GM12878 (cell line): ENCODE data around the gene EDNRA. TPM values are rescaled to one million over a fixed set of nuclear protein-coding genes. Genes with fewer than 3 reads are reported as not detected.

Experiments used
- ATAC-seq: fragments of 200-7000 bp; cut with Tn5 transposase; 3 replicates; pipeline ENCODE4 v1.9.1; 2020; ENCODE audit warnings: mild to moderate bottlenecking, moderate library complexity
- BruUV-seq: library from RNA; stranded (reverse); fragments of 400-500 nt; replicated peaks from 2 replicates; lab custom pipeline; 2021; lab: Mats Ljungman, UMichigan
- CTCF ChIA-PET: fragments of 300-600 bp; sonication (Branson Sonifier 250); formaldehyde crosslinking; extraction: SDS; loops from one replicate; lab custom pipeline; 2021; ENCODE audit warnings: inconsistent platforms; lab: Yijun Ruan, JAX
- POLR2A ChIA-PET: fragments of 350-600 bp; formaldehyde crosslinking; extraction: SDS; loops from one replicate; lab custom pipeline; 2021; ENCODE audit warnings: inconsistent platforms; lab: Charles Lee
- RAD21 ChIA-PET: fragments of 300-600 bp; sonication (Branson Sonifier 250); formaldehyde crosslinking; loops from one replicate; lab custom pipeline; 2023; ENCODE audit warnings: antibody characterized with exemption; ENCODE audit not compliant: unreplicated experiment; lab: Charles Lee
- SMC1A ChIA-PET: fragments of 300-600 bp; sonication (Branson Sonifier 250); formaldehyde crosslinking; loops from one replicate; lab custom pipeline; 2023; ENCODE audit not compliant: unreplicated experiment, uncharacterized antibody; lab: Charles Lee
- DNase-seq: peaks from one replicate; pipeline ENCODE4 v3.0.0-alpha.2; 2011; ENCODE audit warnings: low read depth, low spot score
- FAIRE-seq: peaks from 3 replicates; lab custom pipeline; 2011; peaks lifted over from hg19 to GRCh38; lab: Jason Lieb, UNC
- H2AFZ ChIP-seq: 2 replicates; pipeline ENCODE4 v1.6.0; 2011; ENCODE audit warnings: low read depth, low read length, control low read depth; ENCODE audit not compliant: control insufficient read depth
- H3K27ac ChIP-seq: 2 replicates; pipeline ENCODE4 v1.5.1; 2011; ENCODE audit warnings: control low read depth; ENCODE audit not compliant: control insufficient read depth, insufficient read depth
- H3K27me3 ChIP-seq, 2 experiments: replicated peaks in 1 of 2; 2 replicates each; pipeline versions ENCODE4 v1.6.0 to v1.6.1; 2011; ENCODE audit warnings: low read length in 1 of 2; ENCODE audit not compliant: control insufficient read depth in 2 of 2, insufficient read depth in 2 of 2
- H3K36me3 ChIP-seq, 2 experiments: 2 replicates each; pipeline ENCODE4 v1.5.1; 2011; ENCODE audit warnings: low read length in 1 of 2; ENCODE audit not compliant: control insufficient read depth in 2 of 2, insufficient read depth in 2 of 2
- H3K4me1 ChIP-seq: 2 replicates; pipeline ENCODE4 v1.6.1; 2011; ENCODE audit warnings: mild to moderate bottlenecking, low read length, moderate library complexity, mixed read lengths; ENCODE audit not compliant: control insufficient read depth, insufficient read depth
- H3K4me2 ChIP-seq: 2 replicates; pipeline ENCODE4 v1.6.0; 2011; ENCODE audit warnings: control low read depth; ENCODE audit not compliant: control insufficient read depth, insufficient read depth
- H3K4me3 ChIP-seq: fragments of 200-600 bp; sonication (generic); 2 replicates; pipeline ENCODE4 v1.5.1; 2016
- H3K79me2 ChIP-seq: 2 replicates; pipeline ENCODE4 v1.6.0; 2011; ENCODE audit warnings: low read length; ENCODE audit not compliant: control insufficient read depth, insufficient read depth
- H3K9ac ChIP-seq: 2 replicates; pipeline ENCODE4 v1.8.0; 2011; ENCODE audit warnings: low read length, control low read depth, mixed read lengths; ENCODE audit not compliant: control insufficient read depth, insufficient read depth
- H3K9me3 ChIP-seq: replicated peaks from 3 replicates; pipeline ENCODE4 v1.5.1; 2011; ENCODE audit warnings: mild to moderate bottlenecking, low read length; ENCODE audit not compliant: control insufficient read depth, insufficient read depth
- H4K20me1 ChIP-seq: 2 replicates; pipeline ENCODE4 v1.6.0; 2011; ENCODE audit not compliant: control insufficient read depth, insufficient read depth
- BACH1 ChIP-seq: fragments of 450-650 bp; IDR thresholded peaks from 2 replicates; pipeline ENCODE4 v1.6.1; 2017; ENCODE audit warnings: mild to moderate bottlenecking, borderline replicate concordance
- PML ChIP-seq: IDR thresholded peaks from 2 replicates; pipeline ENCODE4 v1.6.1; 2012; ENCODE audit warnings: low read length, inconsistent platforms
- POLR2AphosphoS2 ChIP-seq: IDR thresholded peaks from 2 replicates; pipeline ENCODE4 v1.6.1; 2011; ENCODE audit warnings: low read depth, mild to moderate bottlenecking, low read length, improper control_type of control experiment, moderate library complexity
- RBBP5 ChIP-seq: fragments of 200-600 bp; sonication (generic); conservative IDR thresholded peaks from 2 replicates; pipeline ENCODE4 v1.6.1; 2016
- RFX5 ChIP-seq: IDR thresholded peaks from 2 replicates; pipeline ENCODE4 v1.6.1; 2011; ENCODE audit warnings: low read depth, low read length, improper control_type of control experiment
- WGBS: methylation state at CpG from one replicate; pipeline ENCODE4 v1.1.6; 2016; ENCODE audit warnings: low lambda C conversion rate; ENCODE audit not compliant: insufficient replicate concordance, insufficient coverage; ENCODE audit errors: missing lambda C conversion rate; 5-methylcytosine and 5-hydroxymethylcytosine counted together
- in situ Hi-C: fragments of 300-500 bp; cut with MboI; formaldehyde crosslinking; loops from 9 replicates; pipeline ENCODE4 v1.14.3; 2018; ENCODE audit warnings: mixed read lengths
- intact Hi-C: fragments of 100-400 bp; cut with micrococcal nuclease; formaldehyde crosslinking; loops from one replicate; pipeline ENCODE4 v1.14.2; 2022; ENCODE audit not compliant: unreplicated experiment
- polyA plus RNA-seq, 11 experiments: library from polyadenylated mRNA; depleted of rRNA in 4 of 11; unstranded in 6 of 11; stranded (reverse) in 5 of 11; fragments of >200 nt; fragmentation: Nextera tagmentation in 4 of 11; fragmentation: Illumina TruSeq in 1 of 11; extraction: Ambion mirVana in 4 of 11; extraction: Trizol in 1 of 11; gene quantifications; 1 replicate in 1 of 11; 2 replicates in 10 of 11; pipeline versions ENCODE4 v1.2.1 to v1.2.3, GENCODE V29; 2011 to 2016; ENCODE audit warnings: inconsistent platforms in 2 of 11, missing spikeins in 2 of 11, low read depth in 1 of 11
- total RNA-seq, 4 experiments: library from RNA; depleted of rRNA in 3 of 4; stranded (reverse); fragments of >200 nt in 3 of 4; fragmentation: Illumina TruSeq in 1 of 4; extraction: Trizol in 1 of 4; gene quantifications; 2 replicates each; pipeline versions ENCODE4 v1.2.1 to v1.2.3, GENCODE V29; 2013 to 2021

Gene EDNRA
- total and polyA plus RNA-seq, 10 of the 15 experiments (the other 5 are each of a cell fraction or from before 2014, with no cell fraction given), result 0.01 to 0.32 (median 0.13) TPM

DNA sequence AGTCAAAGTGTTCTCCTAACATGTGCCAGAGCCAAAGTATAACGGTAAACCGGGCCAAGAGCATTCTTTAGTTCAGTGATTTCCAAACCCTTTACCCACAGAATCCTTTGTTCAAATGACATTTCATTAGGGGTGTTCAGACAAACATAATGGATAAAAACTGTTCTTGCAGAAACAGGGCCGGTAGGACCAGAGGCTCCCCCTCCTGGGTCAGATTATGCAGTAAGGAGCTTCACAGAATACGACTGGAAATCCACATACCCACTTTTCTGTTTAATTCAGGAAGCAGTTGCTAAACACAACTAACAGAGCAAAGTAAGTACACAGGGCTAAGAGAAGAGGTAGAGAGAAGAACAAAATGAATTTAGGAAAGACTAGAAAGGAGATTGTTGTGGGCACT, 89.7 kb downstream of the EDNRA start:
- WGBS, result 61% methylated on average over 4 of the region's 4 CpGs
- Histone ChIP-seq H3K4me3 (no peak overlapping the region), H3K27ac (no peak overlapping the region), H4K20me1 (no peaks in the 10 kb centered on the region), H2AFZ (no peak overlapping the region), H3K4me2 (no peak overlapping the region), H3K9me3 (no peaks in the 10 kb centered on the region; the same call in 2 of the 3 replicates), H3K9ac (no peak overlapping the region), H3K27me3 (no peaks in the 10 kb centered on the region), H3K36me3 (no peaks in the 10 kb centered on the region), H3K79me2 (no peaks in the 10 kb centered on the region), H3K4me1 (no peaks in the 10 kb centered on the region)
- ATAC-seq, result no peak
- ChIA-PET CTCF (interaction anchor here (0.9 to 1.0 kb wide), 2 partner anchors 16 to 19 kb away, joined by 3 read pairs; no protein-coding TSS in a partner anchor), POLR2A (no interaction called here), RAD21 (interaction anchor here (0.6 kb wide), 1 partner anchor 52 kb away, joined by 3 read pairs; no protein-coding TSS in a partner anchor), SMC1A (no interaction called here)
- no TSS peak for BruUV-seq
- TF ChIP-seq RBBP5, result no peak
- TF ChIP-seq BACH1, result no peak
- no peak for TF ChIP-seq RFX5
- in situ Hi-C loops, result no loop called here
- FAIRE-seq, result no peak
- no peak for DNase-seq
- intact Hi-C loops, result no loop called here

DNA sequence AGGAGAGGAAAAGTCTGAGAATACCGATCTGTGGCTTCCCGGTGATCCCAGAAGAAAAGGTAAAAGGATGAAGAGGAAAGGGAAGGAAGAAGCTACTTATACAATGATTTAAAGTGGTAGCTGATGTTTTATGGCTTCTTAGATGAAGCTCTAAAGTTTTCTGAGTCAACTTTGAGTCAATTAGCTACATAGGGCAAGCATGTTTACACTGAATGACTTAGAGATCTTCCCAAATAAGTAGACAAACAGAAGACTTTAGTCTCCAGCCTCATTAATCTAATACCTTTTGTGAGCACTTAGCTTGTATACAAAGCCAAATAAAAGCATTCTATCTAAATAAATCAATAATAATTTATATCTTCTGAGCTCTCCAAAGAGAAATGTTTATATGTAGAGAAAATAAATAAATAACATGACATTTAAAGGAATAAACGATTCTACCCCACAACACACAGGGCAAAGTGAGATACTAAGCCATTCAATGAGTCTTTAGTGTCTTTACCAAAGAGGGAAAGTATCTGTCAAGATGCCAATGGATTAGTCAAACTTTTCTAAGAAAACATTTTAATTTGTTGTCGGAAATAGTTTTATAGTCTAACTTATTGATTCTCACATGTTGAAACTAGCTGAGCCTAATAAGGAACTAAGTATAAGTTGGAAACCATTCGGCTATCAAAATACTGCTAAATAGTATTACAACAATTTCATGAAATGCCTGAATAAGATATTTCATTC, 90.3 kb downstream of the EDNRA start:
- no peaks in the 10 kb centered on the region for H3K36me3 ChIP-seq
- H3K4me1 ChIP-seq, result no peaks in the 10 kb centered on the region
- no peak overlapping the region for H3K4me2 ChIP-seq
- TF ChIP-seq PML (no peak), POLR2AphosphoS2 (no peak)
- TF ChIP-seq, all 136 proteins: peak for 0
- H3K9ac ChIP-seq, result no peak overlapping the region
- ChIA-PET SMC1A (no interaction called here), CTCF (interaction anchor here (0.7 to 1.0 kb wide), 3 partner anchors 15 to 52 kb away, joined by 3 read pairs; no protein-coding TSS in a partner anchor), POLR2A (no interaction called here), RAD21 (interaction anchor here (0.6 kb wide), 1 partner anchor 53 kb away, joined by 3 read pairs; no protein-coding TSS in a partner anchor)
- H3K27ac ChIP-seq, result no peak overlapping the region
- WGBS, result 40% methylated on average over 5 of the region's 5 CpGs
- no TSS peak for BruUV-seq
- in situ Hi-C loops, result no loop called here
- no peaks in the 10 kb centered on the region for H3K79me2 ChIP-seq
- intact Hi-C loops, result no loop called here
- no peaks in the 10 kb centered on the region; the same call in 2 of the 3 replicates for H3K9me3 ChIP-seq
- DNase-seq, result no peak
- no peaks in the 10 kb centered on the region for H4K20me1 ChIP-seq
- no peak overlapping the region for H2AFZ ChIP-seq
- no peak for FAIRE-seq
- ATAC-seq, result no peak
- no peak overlapping the region for H3K4me3 ChIP-seq
- no peaks in the 10 kb centered on the region for H3K27me3 ChIP-seq
